Mesenchymal stem cell (in vitro differentiated cells and primary cell): ENCODE measurements around the gene KLHL28.
A peak's percentile ranks its signal among the peaks of the same experiment; 100 is the strongest.

Experiments used
- DNase-seq: peaks from one replicate; pipeline ENCODE4 v3.0.0-alpha.2; 2013
- H2AFZ ChIP-seq: one replicate; pipeline ENCODE4 v1.6.1; 2013; ENCODE audit warnings: low read depth, mild to moderate bottlenecking, control low read depth, inconsistent platforms, low read length, moderate library complexity
- H2AK5ac ChIP-seq: 2 replicates; pipeline ENCODE4 v1.6.1; 2013; ENCODE audit warnings: low read length, moderate library complexity, mild to moderate bottlenecking, inconsistent platforms; ENCODE audit not compliant: severe bottlenecking
- H2BK120ac ChIP-seq: one replicate; pipeline ENCODE4 v1.6.1; 2013; ENCODE audit warnings: low read depth, mild to moderate bottlenecking, inconsistent platforms, low read length, moderate library complexity
- H2BK12ac ChIP-seq, 2 experiments: one replicate each; pipeline ENCODE4 v1.6.1; 2013; ENCODE audit warnings: inconsistent platforms in 2 of 2, low read length in 2 of 2, mild to moderate bottlenecking in 2 of 2, moderate library complexity in 2 of 2, control low read depth in 1 of 2
- H2BK15ac ChIP-seq: one replicate; pipeline ENCODE4 v1.6.1; 2013; ENCODE audit warnings: mild to moderate bottlenecking, low read depth, inconsistent platforms; ENCODE audit not compliant: poor library complexity, severe bottlenecking
- H2BK5ac ChIP-seq: 2 replicates; pipeline ENCODE4 v1.6.1; 2013; ENCODE audit warnings: low read depth, mild to moderate bottlenecking, low read length, control low read depth, inconsistent platforms; ENCODE audit not compliant: poor library complexity, severe bottlenecking
- H3K14ac ChIP-seq, 2 experiments: one replicate each; pipeline ENCODE4 v1.6.1; 2013; ENCODE audit warnings: inconsistent platforms in 2 of 2, low read length in 2 of 2, control low read depth in 1 of 2, mild to moderate bottlenecking in 1 of 2, moderate library complexity in 1 of 2
- H3K18ac ChIP-seq, 2 experiments: one replicate each; pipeline ENCODE4 v1.6.1; 2013; ENCODE audit warnings: inconsistent platforms in 2 of 2, low read length in 2 of 2, control low read depth in 1 of 2, low read depth in 1 of 2, mild to moderate bottlenecking in 1 of 2
- H3K23ac ChIP-seq, 2 experiments: one replicate each; pipeline ENCODE4 v1.6.1; 2013; ENCODE audit warnings: inconsistent platforms in 2 of 2, low read length in 2 of 2, mild to moderate bottlenecking in 2 of 2, moderate library complexity in 2 of 2, control low read depth in 1 of 2
- H3K27ac ChIP-seq: 2 replicates; pipeline ENCODE4 v1.5.1; 2013; ENCODE audit warnings: mild to moderate bottlenecking, moderate library complexity, low read length, control low read depth, inconsistent platforms; ENCODE audit not compliant: poor library complexity, severe bottlenecking
- H3K27me3 ChIP-seq, 2 experiments: 2 replicates each; pipeline versions ENCODE4 v1.6.1 to v1.7.0; 2013; ENCODE audit warnings: low read length in 2 of 2, mild to moderate bottlenecking in 2 of 2, moderate library complexity in 2 of 2, control low read depth in 1 of 2, inconsistent platforms in 1 of 2; ENCODE audit not compliant: control insufficient read depth in 1 of 2, insufficient read depth in 1 of 2
- H3K36me3 ChIP-seq, 2 experiments: 2 replicates each; pipeline versions ENCODE4 v1.6.1 to v1.7.0; 2013; ENCODE audit warnings: low read length in 2 of 2, control low read depth in 1 of 2, inconsistent platforms in 1 of 2, low read depth in 1 of 2, mild to moderate bottlenecking in 1 of 2; ENCODE audit not compliant: insufficient read depth in 2 of 2, control insufficient read depth in 1 of 2
- H3K4ac ChIP-seq, 2 experiments: one replicate each; pipeline ENCODE4 v1.6.1; 2013; ENCODE audit warnings: inconsistent platforms in 2 of 2, low read length in 2 of 2, mild to moderate bottlenecking in 2 of 2, moderate library complexity in 2 of 2, control low read depth in 1 of 2, low read depth in 1 of 2
- H3K4me1 ChIP-seq: 2 replicates; pipeline ENCODE4 v1.6.1; 2013; ENCODE audit warnings: low read depth, low read length, control low read depth; ENCODE audit not compliant: control insufficient read depth, insufficient read depth
- H3K4me2 ChIP-seq: 2 replicates; pipeline ENCODE4 v1.6.1; 2013; ENCODE audit warnings: low read length, mild to moderate bottlenecking, inconsistent platforms; ENCODE audit not compliant: poor library complexity, severe bottlenecking
- H3K4me3 ChIP-seq, 2 experiments: 2 replicates each; pipeline versions ENCODE4 v1.5.1 to v1.7.0; 2013; ENCODE audit warnings: low read length in 2 of 2, mild to moderate bottlenecking in 2 of 2, control low read depth in 1 of 2, low read depth in 1 of 2; ENCODE audit not compliant: insufficient read depth in 1 of 2
- H3K79me1 ChIP-seq: replicated peaks from 2 replicates; pipeline ENCODE4 v1.6.1; 2013; ENCODE audit warnings: mild to moderate bottlenecking, control low read depth, low read length, inconsistent platforms; ENCODE audit not compliant: poor library complexity, severe bottlenecking
- H3K9ac ChIP-seq: 2 replicates; pipeline ENCODE4 v1.7.0; 2013; ENCODE audit warnings: mild to moderate bottlenecking, low read length, moderate library complexity
- H3K9me3 ChIP-seq: 2 replicates; pipeline ENCODE4 v1.7.0; 2013; ENCODE audit warnings: mild to moderate bottlenecking, low read length; ENCODE audit not compliant: control insufficient read depth
- H4K8ac ChIP-seq: one replicate; pipeline ENCODE4 v1.6.1; 2013; ENCODE audit warnings: inconsistent platforms, mild to moderate bottlenecking, low read length, moderate library complexity
- H4K91ac ChIP-seq: one replicate; pipeline ENCODE4 v1.6.1; 2013; ENCODE audit warnings: mild to moderate bottlenecking, low read length, inconsistent platforms
- WGBS: methylation state at CpG from one replicate; pipeline ENCODE4 v1.1.7; 2013; ENCODE audit warnings: mixed read lengths; 5-methylcytosine and 5-hydroxymethylcytosine counted together

Gene KLHL28

GRCh38 chr14:44960646-44961045, 1.1 kb downstream of the KLHL28 start:
- no peak for DNase-seq
- Histone ChIP-seq H2BK15ac (no peak overlapping the region), H3K9me3 (no peaks in the 10 kb centered on the region), H3K4me3 (peak overlapping the region in 1 of 2 experiments; percentile 92), H3K18ac (no peak overlapping the region), H3K36me3 (no peaks in the 10 kb centered on the region), H2AFZ (no peak overlapping the region), H3K4ac (no peak overlapping the region), H3K79me1 (no peaks in the 10 kb centered on the region), H4K91ac (no peak overlapping the region), H3K23ac (no peak overlapping the region), H3K9ac (peak overlapping the region; percentile 94), H3K27me3 (no peaks in the 10 kb centered on the region), H2BK12ac (no peak overlapping the region), H3K4me2 (peak overlapping the region; percentile 76), H2BK5ac (no peak overlapping the region), H2BK120ac (no peak overlapping the region), H3K27ac (no peak overlapping the region), H3K4me1 (peaks cover 3% of the 10 kb centered on the region), H4K8ac (no peak overlapping the region), H2AK5ac (no peak overlapping the region), H3K14ac (no peak overlapping the region)
- 4% methylated on average over 2 of the region's 3 CpGs for WGBS

- 50% methylated on average over 2 of the region's 2 CpGs for whole genome bisulfite sequencing
- H3K4me2 ChIP-seq, result peak overlapping the region; percentile 50
- no peak overlapping the region for H2AK5ac ChIP-seq
- no peak overlapping the region for H4K91ac ChIP-seq
- H3K79me1 ChIP-seq, result peaks cover 4% of the 10 kb centered on the region
- H3K9ac ChIP-seq, result peak overlapping the region; percentile 94
- H3K27me3 ChIP-seq, result no peaks in the 10 kb centered on the region
- H3K23ac ChIP-seq, result no peak overlapping the region
- no peak overlapping the region for H3K18ac ChIP-seq
- DNase-seq, result peak; percentile 44
- no peak overlapping the region for H2AFZ ChIP-seq
- peak overlapping the region in 1 of 2 experiments; percentile 92 for H3K4me3 ChIP-seq
- no peaks in the 10 kb centered on the region for H3K9me3 ChIP-seq
- no peak overlapping the region for H2BK15ac ChIP-seq
- no peak overlapping the region for H2BK5ac ChIP-seq
- no peak overlapping the region for H3K27ac ChIP-seq
- H3K4me1 ChIP-seq, result peaks cover 3% of the 10 kb centered on the region
- H2BK12ac ChIP-seq, result no peak overlapping the region
- no peak overlapping the region for H3K14ac ChIP-seq
- no peaks in the 10 kb centered on the region for H3K36me3 ChIP-seq
- H3K4ac ChIP-seq, result no peak overlapping the region
- H2BK120ac ChIP-seq, result no peak overlapping the region
- H4K8ac ChIP-seq, result no peak overlapping the region
These were observed 1.6 kb downstream of the KLHL28 start for GRCh38 chr14:44960146-44960545.

- Histone ChIP-seq H3K14ac (no peak overlapping the region), H3K79me1 (peaks cover 4% of the 10 kb centered on the region), H3K9ac (peak overlapping the region; percentile 94), H3K36me3 (no peaks in the 10 kb centered on the region), H2BK5ac (no peak overlapping the region), H2BK15ac (no peak overlapping the region), H2AFZ (no peak overlapping the region), H3K23ac (no peak overlapping the region), H3K9me3 (no peaks in the 10 kb centered on the region), H2BK12ac (no peak overlapping the region), H3K4me3 (peak overlapping the region in 1 of 2 experiments; percentile 92), H4K8ac (no peak overlapping the region), H3K4me1 (peaks cover 3% of the 10 kb centered on the region), H3K18ac (no peak overlapping the region), H3K27ac (no peak overlapping the region), H3K4me2 (no peak overlapping the region), H3K27me3 (no peaks in the 10 kb centered on the region), H4K91ac (no peak overlapping the region), H2BK120ac (no peak overlapping the region), H3K4ac (no peak overlapping the region), H2AK5ac (no peak overlapping the region)
- 100% methylated on average over 2 of the region's 3 CpGs for WGBS
- no peak for DNase-seq
These were observed 2.2 kb downstream of the KLHL28 start for GRCh38 chr14:44959538-44959937.

GRCh38 chr14:44956866-44957265, 4.9 kb downstream of the KLHL28 start:
- Histone ChIP-seq H3K36me3 (peaks cover 0 to 11% of the 10 kb centered on the region in 2 experiments), H2BK12ac (no peak overlapping the region), H2AK5ac (no peak overlapping the region), H4K8ac (no peak overlapping the region), H2BK120ac (no peak overlapping the region), H3K9me3 (no peaks in the 10 kb centered on the region), H3K14ac (no peak overlapping the region), H3K27ac (no peak overlapping the region), H3K4me3 (no peak overlapping the region), H3K79me1 (peaks cover 9% of the 10 kb centered on the region), H2BK5ac (no peak overlapping the region), H2AFZ (no peak overlapping the region), H3K23ac (no peak overlapping the region), H3K4me1 (no peaks in the 10 kb centered on the region), H3K27me3 (no peaks in the 10 kb centered on the region), H3K18ac (no peak overlapping the region), H2BK15ac (no peak overlapping the region), H3K4ac (no peak overlapping the region), H4K91ac (no peak overlapping the region), H3K9ac (no peak overlapping the region), H3K4me2 (no peak overlapping the region)
- DNase-seq, result no peak
- 100% methylated on average over 2 of the region's 3 CpGs for WGBS
